Esophagus squamous epithelium (tissue), 4 donors: ENCODE data around the gene BNC1.
"Not testable (repeated sequence)": the region's sequence is repeated elsewhere in the genome, so short reads cannot be mapped to it uniquely, and the experiment has no call there.

Source experiments
- CTCF ChIP-seq, 6 experiments: fragments of 450-650 bp in 4 of 6; fragments of 200-600 bp in 2 of 6; sonication (generic) in 2 of 6; IDR thresholded peaks; one replicate each; pipeline ENCODE4 v1.5.1; 2016 to 2019; ENCODE audit warnings: antibody characterized with exemption in 6 of 6, mild to moderate bottlenecking in 4 of 6, moderate library complexity in 4 of 6
- POLR2A ChIP-seq, 4 donors: fragments of 450-650 bp; IDR thresholded peaks; one replicate each; pipeline ENCODE4 v1.6.1; 2017; ENCODE audit warnings: antibody characterized with exemption in 4 of 4, mild to moderate bottlenecking in 4 of 4, moderate library complexity in 3 of 4

GRCh38 chr15:83221781-83222180 is 62.7 kb downstream of the BNC1 start:
- not testable (repeated sequence) for TF ChIP-seq POLR2A, CTCF (IDR thresholded peaks at IDR 0.05)
